NT2/D1 (cell line): Measurements from ENCODE around the gene MRM3.

Source experiments
- SUZ12 ChIP-seq: IDR thresholded peaks from 2 replicates; pipeline ENCODE4 v1.6.1; 2011; ENCODE audit not compliant: insufficient read length, insufficient read depth; ENCODE audit errors: extremely low read depth
- YY1 ChIP-seq: IDR thresholded peaks from 2 replicates; pipeline ENCODE4 v1.6.1; 2011; ENCODE audit not compliant: insufficient read length, insufficient read depth
- ZNF274 ChIP-seq: IDR thresholded peaks from 2 replicates; pipeline ENCODE4 v1.6.1; 2011; ENCODE audit warnings: mild to moderate bottlenecking, low read depth, low read length

- TF ChIP-seq YY1 (no peak), ZNF274 (no peak), SUZ12 (no peak)
These were observed 21.0 kb downstream of the MRM3 start for GRCh38 chr17:802901-803881.
